GM12873 (cell line): ENCODE results near the gene ANTXRL.

Experiments
- TF ChIP-seq, protein P1 (sequence below): IDR thresholded peaks from 2 replicates; pipeline ENCODE4 v1.5.1; 2012; ENCODE audit warnings: low read depth, mild to moderate bottlenecking, moderate library complexity, low read length, control low read depth; ENCODE audit not compliant: insufficient read depth; ENCODE audit errors: missing control alignments

Gene ANTXRL

DNA sequence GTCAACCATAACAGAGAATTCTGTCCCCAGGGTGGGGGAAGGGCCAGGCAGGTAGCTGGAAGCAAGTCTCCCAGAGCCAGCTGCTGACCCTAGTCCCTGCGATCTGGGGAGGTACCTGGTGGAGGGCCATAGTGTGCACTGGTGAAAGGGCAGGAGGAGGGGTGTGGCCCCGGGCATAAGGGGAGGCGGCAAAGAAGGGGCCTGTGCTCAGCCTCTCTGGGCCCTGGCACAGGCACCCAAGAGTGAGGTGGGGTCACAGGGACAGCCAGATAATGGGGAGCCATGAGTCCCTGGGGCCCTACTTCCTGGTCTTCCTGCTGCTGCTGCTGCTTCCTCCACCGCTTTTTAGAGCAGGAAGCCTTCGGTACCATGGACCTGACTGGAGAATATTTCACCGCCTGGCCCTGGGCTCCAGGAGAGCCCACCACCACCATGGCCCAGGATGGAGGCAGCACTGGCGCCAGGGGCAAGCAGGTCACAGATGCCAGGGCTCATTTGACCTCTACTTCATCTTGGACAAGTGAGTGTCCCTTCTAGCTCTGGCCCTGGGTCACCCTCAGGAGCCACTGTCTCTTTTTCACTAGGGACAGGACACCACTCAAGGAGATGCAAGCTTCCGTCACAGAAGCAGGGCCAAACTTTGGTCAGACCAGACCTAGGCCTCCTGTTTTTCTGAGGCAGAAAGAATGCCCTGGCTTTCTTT is at the start of gene ANTXRL:
Gene ANTXRL (plus strand): TSS at position 7 of the 703 bp plus-strand sequence. CDS start 266 bp downstream, at position 273.
- TF ChIP-seq, protein P1, sequence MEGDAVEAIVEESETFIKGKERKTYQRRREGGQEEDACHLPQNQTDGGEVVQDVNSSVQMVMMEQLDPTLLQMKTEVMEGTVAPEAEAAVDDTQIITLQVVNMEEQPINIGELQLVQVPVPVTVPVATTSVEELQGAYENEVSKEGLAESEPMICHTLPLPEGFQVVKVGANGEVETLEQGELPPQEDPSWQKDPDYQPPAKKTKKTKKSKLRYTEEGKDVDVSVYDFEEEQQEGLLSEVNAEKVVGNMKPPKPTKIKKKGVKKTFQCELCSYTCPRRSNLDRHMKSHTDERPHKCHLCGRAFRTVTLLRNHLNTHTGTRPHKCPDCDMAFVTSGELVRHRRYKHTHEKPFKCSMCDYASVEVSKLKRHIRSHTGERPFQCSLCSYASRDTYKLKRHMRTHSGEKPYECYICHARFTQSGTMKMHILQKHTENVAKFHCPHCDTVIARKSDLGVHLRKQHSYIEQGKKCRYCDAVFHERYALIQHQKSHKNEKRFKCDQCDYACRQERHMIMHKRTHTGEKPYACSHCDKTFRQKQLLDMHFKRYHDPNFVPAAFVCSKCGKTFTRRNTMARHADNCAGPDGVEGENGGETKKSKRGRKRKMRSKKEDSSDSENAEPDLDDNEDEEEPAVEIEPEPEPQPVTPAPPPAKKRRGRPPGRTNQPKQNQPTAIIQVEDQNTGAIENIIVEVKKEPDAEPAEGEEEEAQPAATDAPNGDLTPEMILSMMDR: no peak

DNA sequence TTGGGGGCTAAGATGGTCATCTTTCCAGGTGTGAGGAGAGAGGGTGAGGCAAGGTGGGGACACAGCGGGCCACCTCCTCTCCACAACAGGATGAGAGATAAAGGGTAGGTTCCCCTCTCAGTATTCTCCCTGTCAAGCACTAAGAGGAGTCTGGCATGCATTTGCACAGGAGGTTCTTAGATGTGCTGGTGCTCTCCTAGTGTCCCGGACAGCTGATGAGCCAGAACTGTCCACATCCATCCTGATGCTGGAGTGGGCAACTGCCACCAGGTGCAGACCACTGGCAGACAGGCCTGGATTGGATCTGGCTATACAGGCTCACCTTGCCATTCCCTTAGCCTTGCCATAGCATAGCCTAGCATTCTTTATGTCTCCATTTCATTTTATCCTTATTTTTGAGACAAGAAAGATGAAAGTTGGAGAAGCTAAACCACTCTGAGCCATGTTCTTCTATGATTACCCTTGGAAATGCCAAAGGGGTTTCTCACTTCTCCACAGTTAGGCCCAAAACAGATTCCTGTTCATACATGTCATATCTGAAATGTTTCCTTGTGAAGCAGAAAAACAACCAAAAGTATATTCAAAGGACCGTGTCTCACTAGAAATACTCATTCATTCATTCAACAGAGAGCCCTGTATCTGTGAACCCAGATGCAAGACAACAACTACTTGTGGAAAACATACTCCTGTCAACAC is 48.8 kb upstream of the ANTXRL start:
- TF ChIP-seq, protein P1: no peak

DNA sequence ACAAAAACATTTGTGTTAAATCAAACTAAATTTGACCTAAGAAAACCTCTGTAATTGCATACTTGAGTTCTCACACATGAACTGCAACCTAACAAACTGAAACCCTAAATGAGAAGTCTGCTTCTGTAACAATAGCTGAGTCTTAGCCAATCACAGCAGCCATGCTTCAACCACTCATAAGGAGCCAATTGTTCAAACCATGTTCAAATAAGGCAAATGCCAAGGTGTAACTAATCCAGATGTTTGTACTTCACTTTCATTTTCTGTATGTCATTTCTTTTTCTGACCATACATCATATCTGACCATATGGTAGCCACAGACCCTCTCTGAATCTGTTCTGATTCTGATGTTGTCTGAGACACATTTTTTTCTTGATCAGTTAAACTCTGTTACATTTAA is 47.5 kb upstream of the ANTXRL start:
- TF ChIP-seq, protein P1: no peak

DNA sequence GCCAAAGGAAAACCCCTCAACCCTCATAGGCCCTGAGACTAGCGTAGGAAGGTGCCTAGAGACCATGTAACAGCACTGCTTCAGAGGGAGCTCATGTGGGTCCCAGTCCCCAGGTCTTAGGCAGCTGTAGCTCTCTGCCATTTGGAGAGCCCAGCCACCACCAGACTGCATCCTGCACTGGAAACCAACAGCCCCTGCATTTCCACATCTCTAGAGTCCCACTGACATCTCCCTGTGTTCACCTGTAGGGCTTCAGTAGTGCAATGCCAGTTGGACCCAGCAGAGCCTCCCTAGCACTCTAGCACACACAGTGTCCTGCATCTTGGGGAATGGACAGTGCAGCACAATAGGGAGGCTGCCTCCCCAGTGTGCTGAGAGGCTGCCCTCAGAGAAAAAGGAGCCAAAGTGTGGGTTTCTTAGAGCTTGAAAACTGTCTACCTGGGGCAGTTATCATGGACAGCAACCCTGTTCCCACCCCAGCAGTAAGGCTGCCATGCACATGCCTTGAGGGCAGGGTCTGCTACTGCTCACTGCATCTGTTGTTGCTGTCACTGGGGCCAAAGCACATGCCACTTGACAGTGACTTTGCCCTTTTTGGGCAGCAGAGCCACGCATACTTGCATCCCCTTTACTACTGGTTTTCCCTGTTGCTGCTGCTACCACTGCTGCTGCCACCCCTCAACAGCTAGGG is 46.7 kb upstream of the ANTXRL start:
- TF ChIP-seq, protein P1: no peak

DNA sequence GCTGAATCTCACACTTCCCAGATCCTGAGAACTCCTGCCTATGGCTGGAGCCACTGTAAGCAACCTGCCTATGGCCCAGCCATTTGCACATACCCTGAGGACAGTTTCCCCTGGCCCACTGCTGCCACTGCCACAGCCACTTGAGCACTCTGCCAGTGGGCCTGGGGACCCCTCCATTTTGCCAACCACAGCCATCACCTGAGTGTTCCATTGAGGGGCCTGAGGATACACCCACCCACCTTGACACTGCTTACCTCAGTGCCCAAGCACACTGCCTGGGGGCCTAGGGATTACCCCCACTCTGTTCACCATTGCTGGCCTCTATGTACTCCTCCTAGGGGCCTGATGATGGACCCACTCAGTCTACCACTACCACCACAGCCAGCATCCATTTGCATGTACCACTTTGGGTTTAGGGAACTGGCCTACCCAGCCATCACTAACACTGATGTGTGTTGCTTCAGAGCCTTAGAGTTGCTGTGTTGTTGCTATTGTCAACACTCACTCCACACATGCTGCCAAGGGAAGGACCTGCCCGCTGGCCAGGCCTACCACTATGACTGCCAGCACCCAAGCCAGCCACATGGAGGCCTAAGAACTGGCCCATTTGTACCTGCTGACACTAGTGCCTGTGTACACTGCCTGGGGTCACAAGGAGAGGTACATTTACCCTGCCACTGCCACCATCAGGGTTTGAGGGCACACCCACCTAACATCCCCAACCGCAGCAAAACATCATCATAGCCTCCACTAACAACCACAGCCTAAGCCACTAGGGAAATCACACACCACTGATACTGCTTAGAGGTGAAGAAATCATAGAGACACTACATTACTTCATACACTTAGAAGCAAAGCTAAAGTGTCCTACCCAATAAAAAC is 45.9 kb upstream of the ANTXRL start:
- TF ChIP-seq, protein P1: no peak

DNA sequence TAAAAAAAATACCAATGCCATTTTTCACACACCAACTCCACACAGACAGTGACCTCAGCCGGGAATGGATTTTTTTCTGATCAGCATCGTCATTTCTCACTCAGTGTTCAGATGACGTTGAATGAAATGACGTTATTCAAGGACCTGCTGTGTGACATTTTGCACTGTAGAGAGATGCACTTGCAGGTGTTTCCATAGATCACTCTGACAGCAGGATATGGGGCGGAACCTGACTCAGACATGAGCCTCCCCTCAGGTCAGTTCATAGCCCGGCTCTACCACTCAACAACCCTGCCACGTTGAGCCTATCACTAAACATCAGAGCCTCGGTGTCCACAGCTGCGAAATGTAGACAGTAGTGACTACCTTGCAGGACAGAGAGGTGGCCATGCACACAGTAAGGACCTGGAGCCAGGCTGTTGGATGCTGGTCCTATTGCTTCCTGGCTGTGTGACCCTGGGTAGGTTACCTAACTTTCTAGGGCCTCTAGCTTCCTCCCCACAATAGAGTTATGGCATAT is 41.4 kb upstream of the ANTXRL start:
- TF ChIP-seq, protein P1: no peak
